Stomach (tissue), 4 donors: ENCODE results near the gene PELI2.

Experiments used
- CTCF ChIP-seq, 7 experiments: fragments of 450-650 bp in 4 of 7; fragments of 200-600 bp in 3 of 7; sonication (generic) in 3 of 7; IDR thresholded peaks; one replicate each; pipeline ENCODE4 v1.5.1; 2016 to 2019; ENCODE audit warnings: antibody characterized with exemption in 7 of 7, control low read depth in 2 of 7, mild to moderate bottlenecking in 1 of 7
- POLR2A ChIP-seq, 4 donors: fragments of 450-650 bp; IDR thresholded peaks; one replicate each; pipeline ENCODE4 v1.6.1; 2016; ENCODE audit warnings: antibody characterized with exemption in 4 of 4, control low read depth in 2 of 4, mild to moderate bottlenecking in 1 of 4, moderate library complexity in 1 of 4
- POLR2AphosphoS5 ChIP-seq, 3 donors: sonication (generic); formaldehyde crosslinking; IDR thresholded peaks; one replicate each; pipeline ENCODE4 v1.6.1; 2016; ENCODE audit warnings: antibody characterized with exemption in 3 of 3

GRCh38 chr14:56159066-56159465, 40.9 kb downstream of the PELI2 start:
- no peak for TF ChIP-seq CTCF (IDR thresholded peaks at IDR 0.05)
- TF ChIP-seq POLR2AphosphoS5 (IDR thresholded peaks at IDR 0.05): no peak
- no peak for TF ChIP-seq POLR2A (IDR thresholded peaks at IDR 0.05)
